Panc1 (cell line): ENCODE results near the gene EIF3M.

Source experiments
- CTCF ChIP-seq: fragments of 450-650 bp; IDR thresholded peaks from 2 replicates; pipeline ENCODE4 v1.5.1; 2017; ENCODE audit warnings: mild to moderate bottlenecking
- REST ChIP-seq, 2 experiments: IDR thresholded peaks; 2 replicates each; pipeline ENCODE4 v1.6.1; 2011 to 2012; ENCODE audit warnings: low read depth in 2 of 2, control low read depth in 1 of 2, low read length in 1 of 2, mild to moderate bottlenecking in 1 of 2, moderate library complexity in 1 of 2; ENCODE audit not compliant: insufficient read depth in 1 of 2
- TCF7L2 ChIP-seq: IDR thresholded peaks from 2 replicates; pipeline ENCODE4 v1.6.1; 2011; ENCODE audit warnings: mild to moderate bottlenecking, low read depth, low read length, inconsistent platforms

GRCh38 chr11:32562839-32563599 is 20.6 kb upstream of the EIF3M start:
- TF ChIP-seq CTCF, result no peak
- no peak for TF ChIP-seq TCF7L2
- TF ChIP-seq REST (IDR thresholded peaks at IDR 0.05; ENCODE audit: insufficient read depth in 1 of 2, low read depth in 2 of 2, low read length in 1 of 2), result no peak
